Measurements from ENCODE around the gene DBNDD1.
A peak's percentile ranks its signal among the peaks of the same experiment; 100 is the strongest.
"Not testable (repeated sequence)": the region's sequence is repeated elsewhere in the genome, so short reads cannot be mapped to it uniquely, and the experiment has no call there.

DBNDD1 gene

DNA sequence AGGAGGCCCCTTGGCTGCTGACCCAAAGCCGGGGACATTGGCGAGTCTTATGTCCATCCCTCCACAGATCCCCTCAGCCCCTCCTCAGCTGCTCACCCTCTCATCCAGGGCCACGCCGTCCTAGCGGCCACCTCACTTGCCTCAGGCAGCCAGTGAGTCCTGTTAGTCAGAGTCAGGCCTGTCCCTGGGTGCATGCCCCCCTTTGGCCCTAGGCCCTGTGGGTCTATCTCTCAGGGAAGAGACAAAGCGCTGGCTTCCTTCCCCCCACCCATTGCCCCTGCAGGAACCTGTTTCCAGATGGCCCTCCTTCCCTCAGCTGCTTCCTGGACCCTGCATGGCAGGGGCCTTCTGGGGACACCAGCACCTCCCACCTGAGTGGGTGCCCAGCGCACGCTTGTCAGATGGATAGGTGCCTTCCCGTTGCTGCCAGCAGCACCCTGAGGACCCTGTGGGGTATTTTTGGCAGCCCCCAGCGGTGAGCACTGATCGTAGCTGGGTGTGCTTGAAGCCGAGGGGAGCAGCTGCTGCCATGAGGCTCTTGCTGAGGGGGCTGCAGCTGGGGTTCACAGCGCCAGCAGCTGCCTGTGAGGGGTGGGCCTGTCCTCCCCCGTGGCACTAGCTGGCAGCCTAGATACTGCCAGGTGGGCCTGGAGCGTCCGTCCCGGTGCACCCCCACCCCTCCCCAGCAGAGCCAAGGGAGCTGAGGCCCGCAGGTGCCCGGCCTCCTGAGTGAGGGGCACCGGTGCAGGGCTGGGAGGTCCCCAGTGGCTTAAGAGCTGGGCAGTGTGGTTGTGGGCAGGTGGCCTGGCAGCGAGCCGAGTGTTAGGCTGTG is 8.4 kb downstream of the DBNDD1 start:
- no peak for DNase-seq

DNA sequence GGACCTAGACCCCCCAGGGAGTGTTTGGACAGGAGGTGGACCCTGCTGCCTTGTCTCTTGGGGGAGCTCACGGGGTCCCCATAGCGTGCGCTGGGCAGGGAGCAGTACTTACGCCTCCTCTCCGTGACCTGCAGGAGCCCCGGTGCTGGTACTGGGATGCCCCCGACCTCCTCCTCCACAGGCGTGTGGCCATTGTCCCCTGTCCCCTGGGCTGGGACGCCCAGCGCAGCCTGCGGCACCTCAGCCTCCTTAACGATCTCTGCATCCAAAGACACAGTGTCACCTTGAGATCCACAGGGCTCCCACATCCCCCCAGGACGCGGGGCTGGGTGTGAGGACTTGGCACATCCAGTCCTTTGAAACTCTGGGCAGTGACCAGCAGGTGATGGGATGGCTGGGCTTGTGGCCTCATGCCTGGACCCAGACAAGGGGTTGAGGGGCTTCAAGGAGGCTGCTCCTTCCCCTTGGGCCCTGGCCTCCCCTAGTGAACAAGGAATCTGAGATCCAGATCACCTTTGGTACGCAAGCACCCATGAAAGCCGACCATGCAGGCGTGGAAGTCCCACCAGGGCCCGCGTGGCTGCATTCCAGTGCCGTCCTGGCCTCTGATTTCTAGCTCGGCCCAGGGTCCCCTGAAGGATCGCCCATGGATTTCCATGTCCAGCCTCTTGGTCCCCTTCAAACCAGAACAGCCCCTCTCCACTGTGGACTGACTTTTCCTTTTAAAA is 9.9 kb downstream of the DBNDD1 start:
- DNase-seq = no peak

DNA sequence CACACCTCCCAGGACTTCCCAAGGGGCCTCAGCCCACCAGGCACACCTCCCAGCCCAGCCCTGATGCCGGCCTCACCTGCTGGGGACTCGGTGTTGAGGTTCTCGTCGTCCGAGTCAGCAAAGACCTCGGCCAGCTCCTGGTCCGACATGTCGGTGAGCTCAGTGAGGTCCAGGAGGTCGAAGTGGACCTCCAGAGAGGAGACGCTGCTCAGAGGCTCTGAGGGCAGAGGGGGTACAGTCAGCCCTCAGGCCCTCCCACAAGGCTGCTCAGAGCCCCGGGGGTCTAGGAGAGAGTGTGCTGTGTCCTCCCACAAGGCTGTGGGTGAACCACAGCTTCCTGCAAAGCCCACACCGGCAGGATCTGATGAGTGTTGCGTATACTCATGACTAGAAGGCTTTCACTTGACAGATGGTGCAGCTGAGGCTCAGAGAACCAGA is 10.5 kb downstream of the DBNDD1 start:
- peak; percentile 71 for DNase-seq

DNA sequence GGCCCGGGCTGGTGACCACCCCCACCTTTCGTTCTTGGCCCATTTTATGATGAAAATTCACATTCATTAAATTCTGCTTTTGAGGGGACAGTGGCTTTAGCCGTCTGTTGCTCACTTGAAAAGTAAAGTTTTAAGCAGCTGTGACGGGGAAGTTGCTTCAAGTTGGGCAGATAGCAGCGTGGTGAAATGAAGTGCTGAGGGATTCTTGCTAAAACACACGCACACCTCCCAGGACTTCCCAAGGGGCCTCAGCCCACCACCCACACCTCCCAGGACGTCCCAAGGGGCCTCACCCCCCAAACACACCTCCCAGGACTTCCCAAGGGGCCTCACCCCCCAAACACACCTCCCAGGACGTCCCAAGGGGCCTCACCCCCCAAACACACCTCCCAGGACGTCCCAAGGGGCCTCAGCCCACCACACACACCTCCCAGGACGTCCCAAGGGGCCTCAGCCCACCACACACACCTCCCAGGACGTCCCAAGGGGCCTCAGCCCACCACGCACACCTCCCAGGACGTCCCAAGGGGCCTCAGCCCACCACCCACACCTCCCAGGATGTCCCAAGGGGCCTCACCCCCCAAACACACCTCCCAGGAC is 11.5 kb downstream of the DBNDD1 start:
- not testable (repeated sequence) for DNase-seq

DNA sequence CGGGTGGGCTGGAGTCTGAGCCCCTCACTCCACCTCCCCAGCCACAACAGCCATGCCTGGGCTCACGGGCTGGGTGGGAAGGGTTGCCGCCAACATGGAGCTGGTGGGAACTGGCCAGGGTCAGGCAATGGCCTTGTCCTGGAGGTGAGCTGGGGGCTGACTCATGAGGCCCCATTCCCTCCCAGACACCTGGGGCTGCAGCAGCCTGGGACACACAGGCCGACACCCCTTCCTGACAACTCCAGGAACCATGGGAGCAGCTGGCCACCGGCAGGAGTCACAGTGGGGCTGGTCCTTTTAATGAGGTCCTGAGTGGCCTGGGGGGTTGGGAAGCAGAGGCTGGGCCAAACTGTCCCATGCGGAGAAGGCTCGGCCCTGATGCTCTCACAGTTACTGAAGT is 12.2 kb downstream of the DBNDD1 start:
- DNase-seq = no peak

DNA sequence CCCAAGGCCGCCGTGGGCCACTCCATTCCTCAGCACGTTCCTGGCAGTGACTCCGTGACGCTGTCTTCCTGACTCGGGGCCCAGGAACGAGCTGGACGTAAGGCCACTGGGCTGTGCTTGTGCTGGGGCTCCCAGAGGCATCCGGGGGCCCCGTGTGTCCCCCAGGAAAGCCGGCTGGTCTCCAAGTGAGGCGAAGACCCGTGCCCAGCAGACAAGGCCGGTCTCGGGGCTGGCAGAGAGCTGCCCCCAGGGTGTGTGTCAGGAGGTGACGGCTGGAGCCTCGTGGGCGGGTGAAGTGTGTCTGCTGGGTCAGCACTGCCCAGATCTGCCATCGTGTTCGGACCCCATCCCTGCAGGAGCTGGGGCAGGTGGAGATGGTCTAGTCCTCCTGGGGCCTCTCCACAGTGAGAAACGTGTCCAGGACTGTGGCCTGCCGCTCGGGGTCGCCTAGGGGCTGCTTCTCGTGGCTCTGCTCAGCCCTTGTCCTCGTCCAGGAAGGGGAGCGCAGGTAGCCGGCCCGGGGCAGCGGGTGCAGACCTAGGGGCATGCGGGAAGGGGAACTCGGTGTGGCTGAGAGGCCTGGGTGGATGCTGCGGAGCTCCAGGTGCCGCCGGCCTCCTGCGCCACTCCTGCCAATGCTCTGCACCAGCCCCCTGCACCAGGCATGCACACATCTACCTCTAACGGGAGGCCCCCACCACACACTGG is 13.1 kb downstream of the DBNDD1 start:
- DNase-seq = no peak

DNA sequence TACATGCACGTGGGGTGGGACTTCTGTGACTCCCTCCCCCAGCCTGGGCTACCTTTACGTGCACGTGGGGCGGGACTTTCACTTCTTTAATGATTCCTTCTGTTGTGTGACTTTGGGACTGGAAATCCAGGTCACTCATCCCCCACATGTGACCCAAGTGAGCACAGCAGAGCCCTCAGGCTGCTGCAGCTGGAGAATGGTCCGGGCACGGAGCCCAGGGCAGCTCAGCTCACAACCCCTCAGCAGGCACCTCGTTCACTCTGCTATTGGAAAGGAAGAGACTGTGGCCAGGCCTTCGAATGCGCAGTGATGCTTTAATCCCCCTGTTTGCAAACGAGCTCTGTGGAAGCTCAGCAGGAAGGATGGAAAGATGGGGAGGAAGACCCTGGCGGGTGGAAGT is 14.7 kb downstream of the DBNDD1 start:
- no peak for DNase-seq

DNA sequence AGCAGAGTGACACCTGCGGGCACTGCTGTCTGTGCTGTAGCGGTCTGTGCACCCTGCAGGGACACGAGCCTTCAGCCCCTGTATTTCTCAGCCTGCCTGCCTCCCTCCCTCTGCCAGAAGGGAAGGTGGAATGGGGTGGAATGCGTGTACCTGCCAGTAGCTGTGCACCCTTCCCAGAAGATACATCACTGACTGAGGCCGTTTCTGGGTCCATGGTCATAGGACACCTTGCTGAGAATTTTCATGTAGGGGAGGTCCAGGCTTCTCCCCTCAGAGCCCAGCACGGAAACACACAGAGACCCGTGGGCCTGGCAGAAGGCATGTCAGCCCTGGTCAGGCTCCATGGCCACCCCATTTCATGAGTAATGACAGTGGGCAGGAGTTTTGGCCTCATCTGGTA is 16.5 kb downstream of the DBNDD1 start:
- DNase-seq = no peak

DNA sequence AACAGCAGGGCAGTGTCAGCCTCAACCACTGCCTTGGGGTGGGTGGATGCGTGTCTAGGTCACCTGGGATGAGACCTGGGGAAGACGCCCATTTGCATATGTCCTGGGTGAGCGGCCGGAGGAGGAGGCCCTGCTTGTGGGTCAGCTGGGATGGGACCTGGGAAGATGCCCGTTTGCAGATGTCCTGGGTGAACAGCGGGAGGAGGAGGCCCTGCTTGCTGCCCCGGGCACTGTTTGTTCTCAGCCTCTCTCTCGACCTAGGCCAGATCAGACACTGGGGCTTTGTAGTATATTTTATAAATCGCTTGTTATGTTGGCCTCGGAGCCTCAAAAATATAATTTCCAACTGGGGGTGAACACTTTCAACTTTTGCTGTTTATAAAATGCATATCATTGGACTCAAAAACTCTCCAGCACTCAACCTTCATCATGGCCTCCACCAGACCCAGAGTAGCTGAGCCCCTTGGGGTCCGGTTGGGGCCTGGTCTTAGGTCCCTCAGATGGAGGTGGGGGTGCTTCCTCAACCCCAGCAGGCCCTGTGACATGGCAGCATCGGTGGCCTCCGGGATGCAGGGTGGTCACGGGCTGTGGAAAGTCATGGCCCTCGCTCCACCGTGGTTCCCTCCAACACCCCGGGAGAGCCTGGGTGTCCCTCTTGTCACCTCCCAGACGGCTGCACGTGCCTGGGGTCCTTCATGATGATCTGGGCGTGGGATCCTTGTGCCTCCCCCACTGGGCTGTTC is 17.3 kb downstream of the DBNDD1 start:
- DNase-seq = no peak

DNA sequence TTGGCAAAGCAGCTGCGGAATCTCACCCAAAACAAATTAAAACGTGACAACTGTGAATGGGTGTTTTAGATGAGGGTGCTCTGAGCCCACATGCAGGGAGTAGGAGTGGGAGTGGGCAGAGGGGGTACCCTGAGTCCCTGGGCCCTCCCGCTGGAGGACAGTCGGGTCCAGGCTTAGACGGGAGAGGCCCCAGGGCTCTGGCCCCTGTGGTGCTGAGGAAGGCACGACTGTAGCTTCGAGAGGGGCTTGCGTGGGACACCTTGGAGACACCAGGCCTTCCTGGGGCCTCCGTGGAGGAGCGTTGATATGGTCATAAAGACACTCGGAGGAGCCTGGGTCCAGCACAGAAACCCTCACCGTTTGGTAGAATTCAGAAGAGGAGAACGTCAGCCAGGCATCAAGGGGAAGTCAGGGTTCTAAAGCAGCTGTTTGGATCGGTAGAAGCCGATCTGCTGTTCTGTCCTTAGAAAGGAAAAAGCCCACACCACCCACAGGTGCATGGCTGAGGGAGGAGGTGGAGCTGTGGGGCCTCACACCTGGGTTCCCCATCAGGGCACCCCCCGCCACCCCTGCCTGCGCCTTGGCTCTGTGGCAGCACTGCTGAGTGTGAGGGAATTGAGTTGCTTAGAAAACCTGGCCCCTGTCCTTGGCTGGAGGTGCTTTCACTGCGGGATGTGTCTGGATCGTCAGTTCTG is 18.4 kb downstream of the DBNDD1 start:
- no peak for DNase-seq

DNA sequence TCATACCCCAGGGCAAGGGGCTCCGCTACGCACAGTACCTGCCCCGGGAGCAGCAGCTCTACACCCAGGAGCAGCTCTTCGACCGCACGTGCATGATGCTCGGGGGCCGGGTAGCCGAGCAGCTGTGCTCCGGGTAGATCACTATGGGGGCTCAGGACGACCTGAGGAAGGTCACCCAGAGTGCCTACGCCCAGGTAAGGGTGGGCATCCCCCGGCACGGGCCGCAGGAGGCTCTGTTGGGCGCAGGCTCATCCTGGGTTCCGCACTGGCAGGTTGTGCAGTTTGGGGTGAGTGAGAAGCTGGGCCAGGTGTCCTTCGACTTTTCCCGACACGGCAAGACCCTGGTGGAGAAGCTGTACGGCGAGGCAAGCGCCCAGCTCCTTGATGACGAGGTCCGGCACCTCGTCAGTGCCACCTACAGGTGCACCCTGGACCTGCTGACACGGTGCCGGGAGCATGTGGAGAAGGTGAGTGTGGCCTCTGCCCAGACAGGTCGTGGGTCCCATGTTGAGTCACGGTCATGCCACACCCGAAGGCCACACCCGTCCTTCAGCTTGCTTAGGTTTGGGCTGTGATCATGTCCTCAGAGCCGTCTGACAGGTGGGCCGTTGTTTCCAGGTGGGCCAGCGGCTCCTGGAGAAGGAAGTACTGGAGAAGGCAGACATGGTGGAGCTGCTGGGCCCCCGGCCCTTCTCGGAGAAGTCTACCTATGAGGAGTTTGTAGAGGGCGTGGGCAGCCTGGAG is 19.3 kb downstream of the DBNDD1 start:
- DNase-seq = no peak

DNA sequence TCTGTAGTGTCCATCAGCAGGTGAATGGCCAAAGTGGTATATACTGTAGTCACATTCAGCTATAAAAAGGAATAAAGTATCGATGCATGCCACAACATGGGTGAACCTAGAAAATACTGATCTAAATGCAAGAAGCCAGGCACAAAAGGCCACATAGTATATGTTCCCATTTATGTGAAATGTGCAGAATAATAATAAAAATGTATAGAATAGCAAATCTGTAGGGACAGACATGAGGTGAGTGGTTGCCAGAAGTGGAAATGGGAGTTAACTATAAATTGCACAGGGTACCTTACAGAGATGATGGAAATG is 23.1 kb downstream of the DBNDD1 start:
- no peak for DNase-seq

DNA sequence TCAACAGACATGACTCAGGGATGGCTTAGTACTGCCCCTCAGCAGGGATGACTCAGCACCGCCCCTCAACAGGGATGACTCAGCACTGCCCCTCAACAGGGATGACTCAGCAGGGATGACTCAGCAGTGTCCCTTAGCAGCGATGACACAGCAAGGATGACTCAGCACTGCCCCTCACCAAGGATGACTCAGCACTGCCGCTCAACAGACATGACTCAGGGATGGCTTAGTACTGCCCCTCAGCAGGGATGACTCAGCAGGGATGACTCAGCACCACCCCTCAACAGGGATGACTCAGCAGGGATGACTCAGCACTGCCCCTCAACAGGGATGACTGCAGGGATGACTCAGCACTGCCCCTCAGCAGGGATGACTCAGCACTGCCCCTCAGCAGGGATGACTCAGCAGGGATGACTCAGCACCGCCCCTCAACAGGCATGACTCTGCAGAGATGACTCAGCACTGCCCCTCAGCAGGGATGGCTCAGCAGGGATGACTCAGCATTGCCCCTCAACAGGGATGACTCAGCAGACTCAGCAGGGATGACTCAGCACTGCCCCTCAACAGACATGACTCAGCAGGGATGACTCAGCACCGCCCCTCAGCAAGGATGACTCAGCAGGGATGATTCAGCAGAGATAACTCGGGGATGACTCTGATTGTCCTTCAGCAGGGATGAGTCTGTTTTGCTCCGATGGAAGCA is 23.6 kb downstream of the DBNDD1 start:
- peak; percentile 63 for DNase-seq

DNA sequence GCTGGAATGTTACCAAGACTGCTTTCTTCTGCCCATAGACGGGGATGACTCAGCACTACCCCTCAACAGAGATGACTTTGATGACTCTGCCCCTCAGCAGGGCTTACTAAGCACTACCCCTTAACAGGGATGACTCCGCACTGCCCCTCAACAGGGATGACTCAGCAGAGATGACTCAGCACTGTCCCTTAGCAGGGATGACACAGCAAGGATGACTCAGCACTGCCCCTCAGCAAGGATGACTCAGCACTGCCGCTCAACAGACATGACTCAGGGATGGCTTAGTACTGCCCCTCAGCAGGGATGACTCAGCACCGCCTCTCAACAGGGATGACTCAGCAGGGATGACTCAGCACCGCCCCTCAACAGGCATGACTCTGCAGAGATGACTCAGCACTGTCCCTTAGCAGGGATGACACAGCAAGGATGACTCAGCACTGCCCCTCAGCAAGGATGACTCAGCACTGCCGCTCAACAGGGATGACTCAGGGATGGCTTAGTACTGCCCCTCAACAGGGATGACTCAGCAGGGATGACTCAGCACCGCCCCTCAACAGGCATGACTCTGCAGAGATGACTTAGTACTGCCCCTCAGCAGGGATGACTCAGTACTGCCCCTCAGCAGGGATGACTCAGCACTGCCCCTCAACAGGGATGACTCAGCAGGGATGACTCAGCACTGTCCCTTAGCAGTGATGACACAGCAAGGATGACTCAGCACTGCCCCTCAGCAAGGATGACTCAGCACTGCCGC is 24.4 kb downstream of the DBNDD1 start:
- peak; percentile 64 for DNase-seq

DNA sequence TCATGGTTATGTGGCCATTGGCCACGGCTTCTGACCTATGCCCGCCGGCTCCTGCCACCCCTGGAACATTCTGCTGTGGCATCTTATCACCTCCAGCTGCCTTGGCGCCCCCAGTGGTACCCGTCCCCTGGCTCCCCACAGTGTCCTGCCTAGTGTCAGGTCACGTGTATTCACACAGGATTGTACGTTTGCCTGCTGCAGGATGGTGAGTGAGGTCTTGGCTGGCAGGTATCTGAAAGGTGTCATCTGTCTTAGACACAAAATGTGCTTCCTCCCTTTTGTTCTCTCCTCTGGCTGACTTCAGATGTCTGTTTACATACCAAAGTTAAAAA is 24.9 kb downstream of the DBNDD1 start:
- DNase-seq = no peak

DNA sequence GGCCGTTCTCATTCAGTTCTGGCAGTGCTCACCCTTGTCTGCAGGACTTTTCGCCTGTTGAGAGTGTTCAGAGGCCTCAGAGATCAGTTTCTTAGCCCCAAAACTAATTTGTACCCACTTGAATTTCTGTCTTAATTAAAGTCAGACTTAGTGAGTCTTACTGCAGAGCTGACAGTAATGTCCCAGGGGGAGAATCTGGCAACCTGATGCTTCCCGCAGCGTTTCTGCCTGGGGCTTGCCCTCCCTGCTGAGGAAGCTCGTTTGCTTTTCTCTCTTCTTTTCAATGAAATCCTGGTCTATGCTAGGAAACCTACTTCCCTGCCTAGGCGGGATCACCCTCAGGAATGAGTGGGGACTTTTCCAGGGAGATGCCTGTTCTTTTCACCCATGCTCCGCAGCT is 25.3 kb downstream of the DBNDD1 start:
- DNase-seq = no peak

DNA sequence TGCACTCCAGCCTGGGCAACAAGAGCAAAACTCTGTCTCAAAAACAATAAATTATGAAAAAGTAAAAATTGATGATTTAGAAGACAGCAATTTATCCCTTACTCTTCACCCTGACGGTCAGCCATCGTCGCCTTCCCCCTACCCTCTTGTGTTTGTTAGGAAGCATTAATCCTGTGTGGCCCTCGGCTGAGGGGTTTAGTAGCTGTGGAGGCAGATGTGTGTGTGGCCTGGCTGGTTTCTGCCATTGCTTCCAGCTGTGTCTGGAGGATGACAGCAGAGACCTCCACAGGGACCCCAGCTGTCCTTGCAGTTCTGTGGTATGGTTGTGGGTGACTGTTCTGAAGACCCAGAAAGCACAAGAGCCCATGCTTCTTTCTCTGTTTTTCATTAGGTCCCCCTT is 25.9 kb downstream of the DBNDD1 start:
- no peak for DNase-seq

DNA sequence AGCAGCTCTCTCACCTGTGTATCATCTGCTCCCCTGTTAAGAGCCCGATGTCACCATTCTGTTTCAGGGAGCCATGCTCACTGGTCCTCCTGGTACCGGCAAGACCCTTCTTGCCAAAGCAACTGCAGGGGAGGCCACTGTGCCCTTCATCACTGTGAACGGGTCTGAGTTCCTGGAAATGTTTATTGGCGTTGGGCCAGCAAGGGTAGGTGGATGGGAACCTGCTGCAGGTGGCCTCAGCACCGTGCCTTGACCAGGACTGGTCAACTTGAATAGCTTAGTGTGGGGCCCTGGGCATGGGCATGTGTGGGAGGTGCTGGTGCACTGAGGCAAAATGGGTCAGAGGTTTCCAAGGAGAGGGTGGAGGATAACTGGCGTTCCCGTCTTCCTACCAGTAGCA is 28.5 kb downstream of the DBNDD1 start:
- no peak for DNase-seq

DNA sequence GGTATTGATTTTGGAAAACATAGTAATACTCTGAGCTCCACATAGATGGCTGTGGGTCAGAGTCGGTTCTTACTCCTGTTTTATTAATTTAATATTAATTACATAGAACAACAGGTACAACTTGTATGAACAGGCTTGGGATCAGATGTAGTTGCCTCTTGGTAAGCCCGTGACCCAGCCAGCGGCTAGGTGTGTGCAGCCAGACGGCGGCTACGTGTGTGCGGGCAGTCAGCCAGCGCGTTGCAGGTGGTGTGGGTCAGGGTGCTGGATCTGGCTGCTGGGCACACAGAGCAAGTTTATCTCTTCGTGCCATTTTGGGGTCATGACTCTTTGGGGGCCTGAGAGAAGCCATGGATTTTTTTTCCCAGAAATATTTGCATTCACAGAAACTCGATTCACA is 30.3 kb downstream of the DBNDD1 start:
- DNase-seq = no peak

DNA sequence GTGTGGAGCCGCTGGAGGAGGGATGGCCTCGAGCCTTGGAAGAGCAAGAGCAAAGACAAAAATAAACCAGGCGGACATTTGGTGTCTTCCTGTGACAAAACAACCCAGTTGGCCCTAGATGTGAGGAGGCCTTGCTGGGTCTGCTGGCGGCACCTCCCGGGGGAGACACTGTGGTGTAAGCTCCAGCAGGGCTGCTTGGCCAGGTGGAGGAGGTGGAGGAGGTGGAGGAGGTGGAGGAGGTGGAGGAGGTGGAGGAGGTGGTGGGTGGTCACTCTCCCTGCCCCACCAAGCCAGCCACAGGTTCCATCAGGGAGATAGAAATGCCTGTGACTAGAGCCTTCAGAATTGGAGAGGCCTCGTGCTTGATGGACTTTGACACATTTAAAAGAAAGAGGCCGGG is 32.1 kb downstream of the DBNDD1 start:
- no peak for DNase-seq
